ENCODE measurements around the gene CFAP251.

- no peak for TF ChIP-seq CTCF (conservative IDR thresholded peaks at IDR 0.05 in 1 of 2, IDR thresholded peaks at IDR 0.05 in 1 of 2; ENCODE audit: low read depth in 1 of 2, low read length in 2 of 2)
- no peak for TF ChIP-seq EZH2 (IDR thresholded peaks at IDR 0.05; ENCODE audit: low read length, missing control alignments)
Observed at GRCh38 chr12:122022393-122023338, 104.3 kb downstream of the CFAP251 start.
